GM13976 (cell line): ENCODE data around the gene TET1.
"Not testable (repeated sequence)": the region's sequence is repeated elsewhere in the genome, so short reads cannot be mapped to it uniquely, and the experiment has no call there.

Experiments
- DNase-seq: peaks from one replicate; pipeline ENCODE4 v3.0.0; 2012; ENCODE audit warnings: low spot score
- CTCF ChIP-seq: IDR thresholded peaks from 2 replicates; pipeline ENCODE4 v1.5.1; 2012; ENCODE audit warnings: borderline replicate concordance, mild to moderate bottlenecking; ENCODE audit not compliant: insufficient read depth; ENCODE audit errors: extremely low read depth, missing control alignments, control extremely low read depth
- in situ Hi-C: fragments of 300-500 bp; cut with MboI; formaldehyde crosslinking; loops from one replicate; pipeline ENCODE4 v1.12.0; 2022; ENCODE audit warnings: low sequenced_read_pairs, mixed read lengths, inconsistent platforms; ENCODE audit not compliant: unreplicated experiment

TET1 gene

GRCh38 chr10:68727146-68727545 is 167.0 kb downstream of the TET1 start:
- in situ Hi-C loops: no loop called here
- no peak for DNase-seq
- TF ChIP-seq CTCF: no peak

- no peak for DNase-seq
- no peak for TF ChIP-seq CTCF
- in situ Hi-C loops: no loop called here
These were observed 172.5 kb downstream of the TET1 start for GRCh38 chr10:68732651-68733050.

GRCh38 chr10:68734349-68734748 is 174.2 kb downstream of the TET1 start:
- no peak for TF ChIP-seq CTCF
- in situ Hi-C loops: no loop called here
- DNase-seq: no peak

- in situ Hi-C loops: no loop called here
- no peak for DNase-seq
- TF ChIP-seq CTCF: no peak
These were observed 175.0 kb downstream of the TET1 start for GRCh38 chr10:68735119-68735518.

GRCh38 chr10:68735739-68736138 is 175.6 kb downstream of the TET1 start:
- in situ Hi-C loops, DNase-seq: not testable (repeated sequence)

- in situ Hi-C loops, DNase-seq: not testable (repeated sequence)
These were observed 180.5 kb downstream of the TET1 start for GRCh38 chr10:68740676-68741075.

- TF ChIP-seq CTCF: no peak
- in situ Hi-C loops: no loop called here
- no peak for DNase-seq
These were observed 182.3 kb downstream of the TET1 start for GRCh38 chr10:68742397-68742796.
